ENCODE measurements around the gene IL12B. TPM values are rescaled to one million over a fixed set of nuclear protein-coding genes. Genes with fewer than 3 reads are reported as not detected.

The IL12B gene
- total and polyA plus RNA-seq, 2 of the 4 experiments (the other 2 are of a cell fraction), result 0.03 TPM; not detected in 1

DNA sequence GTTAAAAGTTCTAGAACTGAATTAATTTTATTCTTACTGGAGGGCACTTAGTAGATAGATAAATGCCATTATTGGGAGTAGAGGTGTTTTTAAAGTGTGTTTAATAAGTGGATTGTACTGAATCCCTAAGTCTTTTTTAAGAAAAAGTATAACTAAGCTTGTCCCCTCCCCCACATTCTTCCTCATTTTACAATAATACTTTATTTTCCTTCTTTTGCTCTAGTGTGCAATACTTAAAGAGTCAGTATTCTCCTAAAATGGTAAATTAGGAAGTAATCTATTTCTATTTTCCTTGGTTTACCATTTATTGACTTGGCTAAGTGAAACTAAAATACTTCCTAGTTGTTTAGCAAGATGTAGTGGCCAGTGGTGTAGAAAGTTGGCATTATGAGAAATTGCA is 55.6 kb downstream of the IL12B start:
- H2BK15ac ChIP-seq (ENCODE audit: low read depth, low read length), result no peak overlapping the region
- no peak overlapping the region for H2BK5ac ChIP-seq (ENCODE audit: low read depth, low read length, poor library complexity, severe bottlenecking)
- no peak overlapping the region for H2AFZ ChIP-seq (replicated peaks; ENCODE audit: low read length, poor library complexity)
- CTCF ChIA-PET, result no interaction called here
- DNase-seq (no peak), ATAC-seq (ENCODE audit: low read depth) (no peak)
- H4K91ac ChIP-seq (ENCODE audit: insufficient read depth, low read depth, low read length), result no peak overlapping the region
- no peak overlapping the region for H3K4me3 ChIP-seq (ENCODE audit: insufficient read depth, low read depth, low read length)
- H4K8ac ChIP-seq (ENCODE audit: low read depth in 2 of 2, low read length in 2 of 2), result no peak overlapping the region
- intact Hi-C loops (cut with micrococcal nuclease), result no loop called here
- H3K18ac ChIP-seq (ENCODE audit: low read depth, low read length), result no peak overlapping the region
- no peak overlapping the region for H3K56ac ChIP-seq (ENCODE audit: extremely low read depth, insufficient read depth, low read length)
- no peak overlapping the region for H3K4me2 ChIP-seq (ENCODE audit: low read depth, low read length)
- no peak overlapping the region for H3K14ac ChIP-seq (replicated peaks; ENCODE audit: low read depth, low read length)
- POLR2A ChIA-PET (ENCODE audit: unreplicated experiment), result no interaction called here
- no peak for TF ChIP-seq SMC3 (IDR thresholded peaks at IDR 0.05; ENCODE audit: low read depth, low read length)
- TF ChIP-seq CEBPB (IDR thresholded peaks at IDR 0.05; ENCODE audit: low read depth, low read length), result no peak
- TF ChIP-seq MAFK (IDR thresholded peaks at IDR 0.05; ENCODE audit: low read depth, low read length), result no peak
- TF ChIP-seq USF2 (IDR thresholded peaks at IDR 0.05; ENCODE audit: low read depth, low read length), result no peak
- no peak for TF ChIP-seq MXI1 (IDR thresholded peaks at IDR 0.05; ENCODE audit: borderline replicate concordance, low read depth, low read length)
- no peak for TF ChIP-seq NFE2L2 (IDR thresholded peaks at IDR 0.05; ENCODE audit: low read depth, low read length)
- TF ChIP-seq RCOR1 (IDR thresholded peaks at IDR 0.05; ENCODE audit: insufficient replicate concordance, low read length), result no peak
- TF ChIP-seq RFX5 (IDR thresholded peaks at IDR 0.05; ENCODE audit: low read depth, low read length), result no peak
- no peak for TF ChIP-seq POLR2A (IDR thresholded peaks at IDR 0.05; ENCODE audit: low read depth, low read length)
- TF ChIP-seq CHD1 (IDR thresholded peaks at IDR 0.05; ENCODE audit: low read depth, low read length), result no peak
- no peak for TF ChIP-seq MAZ (IDR thresholded peaks at IDR 0.05; ENCODE audit: borderline replicate concordance, low read depth, low read length)
- H4K20me1 ChIP-seq (ENCODE audit: insufficient read depth, low read length), result no peaks in the 10 kb centered on the region
- peaks cover 0 to 3% of the 10 kb centered on the region in 2 experiments; a peak in 2 of 4 replicates for H3K79me1 ChIP-seq (ENCODE audit: low read depth in 1 of 2, low read length in 2 of 2)
- no peak overlapping the region for H2AK5ac ChIP-seq (ENCODE audit: low read depth, low read length)
- H3K4ac ChIP-seq (ENCODE audit: low read depth, low read length), result no peak overlapping the region
- H2BK20ac ChIP-seq (ENCODE audit: low read depth, low read length), result no peak overlapping the region
- H3K27me3 ChIP-seq (ENCODE audit: control insufficient read depth, insufficient read depth, low read length), result no peaks in the 10 kb centered on the region
- no TSS peak for BruUV-seq (replicated peaks)
- no peak overlapping the region for H3K9ac ChIP-seq (ENCODE audit: low read depth, low read length)
- no peak overlapping the region for H2AK9ac ChIP-seq (replicated peaks; ENCODE audit: low read depth, low read length, poor library complexity)
- H3K36me3 ChIP-seq (ENCODE audit: control insufficient read depth, insufficient read depth, low read length), result peaks cover 8% of the 10 kb centered on the region
- H3K9me1 ChIP-seq (ENCODE audit: insufficient read depth, low read length), result no peaks in the 10 kb centered on the region
- H2BK120ac ChIP-seq (ENCODE audit: low read depth, low read length), result no peak overlapping the region
- dilution Hi-C loops (cut with HindIII; ENCODE audit: low sequenced_read_pairs, unreplicated experiment), result loop anchor here (25.0 kb wide), 1 partner anchor 112 kb away; no protein-coding TSS in a partner anchor
- H3K27ac ChIP-seq (ENCODE audit: insufficient read depth, low read length), result no peak overlapping the region
- H4K5ac ChIP-seq (ENCODE audit: low read depth, low read length), result no peak overlapping the region
- no peaks in the 10 kb centered on the region for H3K9me3 ChIP-seq (ENCODE audit: control insufficient read depth, insufficient read depth, low read length)
- H3K4me1 ChIP-seq (ENCODE audit: control insufficient read depth, insufficient read depth, low read length), result no peaks in the 10 kb centered on the region
- H3K23ac ChIP-seq (ENCODE audit: low read depth, low read length), result no peak overlapping the region
- in situ Hi-C loops (cut with MboI; ENCODE audit: low sequenced_read_pairs), result no loop called here

Data from IMR-90 (cell line).